Subcutaneous abdominal adipose tissue (tissue), 5 donors: ENCODE data around the gene BROX.

ENCODE experiments used
- H3K27ac ChIP-seq: one replicate; pipeline ENCODE4 v1.7.0; 2013; ENCODE audit warnings: low read depth, mild to moderate bottlenecking, inconsistent platforms, low read length, moderate library complexity
- H3K27me3 ChIP-seq, 5 donors: one replicate each; pipeline ENCODE4 v1.7.0; 2013; ENCODE audit warnings: low read length in 5 of 5, inconsistent platforms in 1 of 5; ENCODE audit not compliant: control insufficient read depth in 5 of 5, insufficient read depth in 4 of 5
- H3K36me3 ChIP-seq, 5 donors: one replicate each; pipeline ENCODE4 v1.7.0; 2013; ENCODE audit warnings: low read length in 5 of 5; ENCODE audit not compliant: control insufficient read depth in 5 of 5, insufficient read depth in 5 of 5
- H3K4me1 ChIP-seq, 5 donors: one replicate each; pipeline ENCODE4 v1.7.0; 2013; ENCODE audit warnings: low read length in 5 of 5, mild to moderate bottlenecking in 3 of 5, moderate library complexity in 1 of 5; ENCODE audit not compliant: control insufficient read depth in 5 of 5, insufficient read depth in 5 of 5
- H3K4me3 ChIP-seq, 5 donors: one replicate each; pipeline ENCODE4 v1.7.0; 2013; ENCODE audit warnings: low read length in 5 of 5, low read depth in 1 of 5
- H3K9ac ChIP-seq, 5 donors: one replicate each; pipeline ENCODE4 v1.7.0; 2013; ENCODE audit warnings: low read length in 5 of 5, mild to moderate bottlenecking in 4 of 5, moderate library complexity in 3 of 5
- H3K9me3 ChIP-seq, 5 donors: one replicate each; pipeline ENCODE4 v1.7.0; 2013; ENCODE audit warnings: low read length in 5 of 5; ENCODE audit not compliant: control insufficient read depth in 5 of 5
- donor health status: healthy.
- donor health status: healthy.
- donor health status: healthy.
- donor health status: healthy.
- donor health status: healthy.

The BROX gene

GRCh38 chr1:222716393-222716792 lies 4.0 kb downstream of the BROX start:
- no peaks in the 10 kb centered on the region for H3K9me3 ChIP-seq
- H3K27ac ChIP-seq, result no peak overlapping the region
- no peaks in the 10 kb centered on the region for H3K27me3 ChIP-seq
- H3K4me1 ChIP-seq, result peaks cover 0 to 18% (median 13%) of the 10 kb centered on the region in 5 donors
- H3K36me3 ChIP-seq, result peaks cover 20 to 42% (median 38%) of the 10 kb centered on the region in 5 donors
- no peak overlapping the region for H3K4me3 ChIP-seq
- no peak overlapping the region for H3K9ac ChIP-seq

GRCh38 chr1:222728746-222729145 lies 16.4 kb downstream of the BROX start:
- H3K27me3 ChIP-seq, result no peaks in the 10 kb centered on the region
- H3K9me3 ChIP-seq, result no peaks in the 10 kb centered on the region
- peaks cover 0 to 8% (median 0%) of the 10 kb centered on the region in 5 donors for H3K4me1 ChIP-seq
- H3K9ac ChIP-seq, result no peak overlapping the region
- H3K36me3 ChIP-seq, result peaks cover 64 to 91% (median 75%) of the 10 kb centered on the region in 5 donors
- H3K27ac ChIP-seq, result no peak overlapping the region
- H3K4me3 ChIP-seq, result no peak overlapping the region

- H3K4me3 ChIP-seq, result no peak overlapping the region
- H3K36me3 ChIP-seq, result peaks cover 73 to 93% (median 79%) of the 10 kb centered on the region in 5 donors
- no peak overlapping the region for H3K9ac ChIP-seq
- peaks cover 0 to 8% (median 0%) of the 10 kb centered on the region in 5 donors for H3K4me1 ChIP-seq
- no peaks in the 10 kb centered on the region for H3K27me3 ChIP-seq
- H3K27ac ChIP-seq, result no peak overlapping the region
- no peaks in the 10 kb centered on the region for H3K9me3 ChIP-seq
These were observed 18.5 kb downstream of the BROX start for GRCh38 chr1:222730866-222731265.

- Histone ChIP-seq H3K9ac (no peak overlapping the region), H3K27ac (no peak overlapping the region), H3K9me3 (no peaks in the 10 kb centered on the region), H3K4me3 (no peak overlapping the region), H3K4me1 (peaks cover 0 to 8% (median 0%) of the 10 kb centered on the region in 5 donors), H3K27me3 (no peaks in the 10 kb centered on the region), H3K36me3 (peaks cover 65 to 89% (median 74%) of the 10 kb centered on the region in 5 donors)
These were observed 20.1 kb downstream of the BROX start for GRCh38 chr1:222732216-222733159.

- Histone ChIP-seq H3K4me1 (peaks cover 0 to 1% (median 0%) of the 10 kb centered on the region in 5 donors), H3K4me3 (no peak overlapping the region), H3K36me3 (peaks cover 46 to 70% (median 52%) of the 10 kb centered on the region in 5 donors), H3K9me3 (no peaks in the 10 kb centered on the region), H3K9ac (no peak overlapping the region), H3K27me3 (no peaks in the 10 kb centered on the region), H3K27ac (no peak overlapping the region)
These were observed 22.4 kb downstream of the BROX start for GRCh38 chr1:222734740-222735139.

- H3K9me3 ChIP-seq, result no peaks in the 10 kb centered on the region
- no peak overlapping the region for H3K4me3 ChIP-seq
- no peaks in the 10 kb centered on the region for H3K27me3 ChIP-seq
- peaks cover 30 to 53% (median 39%) of the 10 kb centered on the region in 5 donors for H3K36me3 ChIP-seq
- H3K4me1 ChIP-seq, result no peaks in the 10 kb centered on the region
- H3K27ac ChIP-seq, result no peak overlapping the region
- H3K9ac ChIP-seq, result no peak overlapping the region
These were observed 24.1 kb downstream of the BROX start for GRCh38 chr1:222736470-222736869.

- H3K4me1 ChIP-seq, result no peaks in the 10 kb centered on the region
- H3K36me3 ChIP-seq, result peaks cover 26 to 49% (median 35%) of the 10 kb centered on the region in 5 donors
- no peak within 1 kb of the TSS for H3K4me3 ChIP-seq
- H3K9ac ChIP-seq, result no peak within 1 kb of the TSS
- no peaks in the 10 kb centered on the region for H3K27me3 ChIP-seq
- H3K27ac ChIP-seq, result no peak within 1 kb of the TSS
- H3K9me3 ChIP-seq, result no peaks in the 10 kb centered on the region
These were observed 24.6 kb downstream of the BROX start, which contains the start of gene FAM177B for GRCh38 chr1:222736972-222737371. Gene FAM177B (plus strand): TSS chr1:222737202. CDS start chr1:222746546, 9,344 bp downstream.

- no peaks in the 10 kb centered on the region for H3K4me1 ChIP-seq
- H3K9ac ChIP-seq, result no peak overlapping the region
- H3K36me3 ChIP-seq, result peaks cover 15 to 27% (median 18%) of the 10 kb centered on the region in 5 donors
- H3K27me3 ChIP-seq, result no peaks in the 10 kb centered on the region
- no peak overlapping the region for H3K4me3 ChIP-seq
- no peak overlapping the region for H3K27ac ChIP-seq
- no peaks in the 10 kb centered on the region for H3K9me3 ChIP-seq
These were observed 27.1 kb downstream of the BROX start for GRCh38 chr1:222739465-222739864.

GRCh38 chr1:222739929-222740328 lies 27.6 kb downstream of the BROX start:
- no peaks in the 10 kb centered on the region for H3K9me3 ChIP-seq
- H3K36me3 ChIP-seq, result peaks cover 10 to 23% (median 14%) of the 10 kb centered on the region in 5 donors
- H3K4me3 ChIP-seq, result no peak overlapping the region
- no peaks in the 10 kb centered on the region for H3K27me3 ChIP-seq
- no peaks in the 10 kb centered on the region for H3K4me1 ChIP-seq
- H3K9ac ChIP-seq, result no peak overlapping the region
- no peak overlapping the region for H3K27ac ChIP-seq
